ENCODE results near the gene EPB41L5.

DNA sequence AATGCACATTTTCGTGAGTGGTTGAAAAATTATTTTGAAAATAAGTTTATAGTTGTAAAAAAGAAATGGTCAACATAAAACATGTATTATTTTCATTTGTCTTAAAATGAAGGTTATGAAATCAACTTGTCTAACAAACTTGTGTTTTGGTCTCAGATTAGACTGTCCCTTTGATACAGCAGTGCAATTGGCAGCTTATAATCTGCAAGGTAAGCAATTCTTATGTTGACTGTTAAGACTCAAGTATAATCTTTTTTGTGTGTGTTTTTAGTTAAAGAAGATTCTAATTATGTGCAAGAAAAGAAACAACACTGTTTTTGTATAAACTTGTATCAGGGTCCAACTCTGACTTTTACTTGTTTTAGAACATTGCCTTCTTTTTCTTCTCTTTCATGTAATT lies 62.7 kb downstream of the EPB41L5 start:
- TF ChIP-seq, protein P1, sequence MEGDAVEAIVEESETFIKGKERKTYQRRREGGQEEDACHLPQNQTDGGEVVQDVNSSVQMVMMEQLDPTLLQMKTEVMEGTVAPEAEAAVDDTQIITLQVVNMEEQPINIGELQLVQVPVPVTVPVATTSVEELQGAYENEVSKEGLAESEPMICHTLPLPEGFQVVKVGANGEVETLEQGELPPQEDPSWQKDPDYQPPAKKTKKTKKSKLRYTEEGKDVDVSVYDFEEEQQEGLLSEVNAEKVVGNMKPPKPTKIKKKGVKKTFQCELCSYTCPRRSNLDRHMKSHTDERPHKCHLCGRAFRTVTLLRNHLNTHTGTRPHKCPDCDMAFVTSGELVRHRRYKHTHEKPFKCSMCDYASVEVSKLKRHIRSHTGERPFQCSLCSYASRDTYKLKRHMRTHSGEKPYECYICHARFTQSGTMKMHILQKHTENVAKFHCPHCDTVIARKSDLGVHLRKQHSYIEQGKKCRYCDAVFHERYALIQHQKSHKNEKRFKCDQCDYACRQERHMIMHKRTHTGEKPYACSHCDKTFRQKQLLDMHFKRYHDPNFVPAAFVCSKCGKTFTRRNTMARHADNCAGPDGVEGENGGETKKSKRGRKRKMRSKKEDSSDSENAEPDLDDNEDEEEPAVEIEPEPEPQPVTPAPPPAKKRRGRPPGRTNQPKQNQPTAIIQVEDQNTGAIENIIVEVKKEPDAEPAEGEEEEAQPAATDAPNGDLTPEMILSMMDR (IDR thresholded peaks at IDR 0.05; ENCODE audit: insufficient read depth, low read length), result no peak
- TF ChIP-seq POLR2AphosphoS5 (IDR thresholded peaks at IDR 0.05; ENCODE audit: low read depth), result no peak
- no peak for TF ChIP-seq GABPA (IDR thresholded peaks at IDR 0.05; ENCODE audit: low read depth)
